Activated T-cell treated with anti-CD3 and anti-CD28 coated beads for 24 hours (primary cell): Measurements from ENCODE around the gene TMEM69.
"Not testable (repeated sequence)": the region's sequence is repeated elsewhere in the genome, so short reads cannot be mapped to it uniquely, and the experiment has no call there.

Source experiments
- DNase-seq: peaks from one replicate; pipeline ENCODE4 v3.0.0-alpha.2; 2020; ENCODE audit warnings: low read depth

TMEM69 gene

DNA sequence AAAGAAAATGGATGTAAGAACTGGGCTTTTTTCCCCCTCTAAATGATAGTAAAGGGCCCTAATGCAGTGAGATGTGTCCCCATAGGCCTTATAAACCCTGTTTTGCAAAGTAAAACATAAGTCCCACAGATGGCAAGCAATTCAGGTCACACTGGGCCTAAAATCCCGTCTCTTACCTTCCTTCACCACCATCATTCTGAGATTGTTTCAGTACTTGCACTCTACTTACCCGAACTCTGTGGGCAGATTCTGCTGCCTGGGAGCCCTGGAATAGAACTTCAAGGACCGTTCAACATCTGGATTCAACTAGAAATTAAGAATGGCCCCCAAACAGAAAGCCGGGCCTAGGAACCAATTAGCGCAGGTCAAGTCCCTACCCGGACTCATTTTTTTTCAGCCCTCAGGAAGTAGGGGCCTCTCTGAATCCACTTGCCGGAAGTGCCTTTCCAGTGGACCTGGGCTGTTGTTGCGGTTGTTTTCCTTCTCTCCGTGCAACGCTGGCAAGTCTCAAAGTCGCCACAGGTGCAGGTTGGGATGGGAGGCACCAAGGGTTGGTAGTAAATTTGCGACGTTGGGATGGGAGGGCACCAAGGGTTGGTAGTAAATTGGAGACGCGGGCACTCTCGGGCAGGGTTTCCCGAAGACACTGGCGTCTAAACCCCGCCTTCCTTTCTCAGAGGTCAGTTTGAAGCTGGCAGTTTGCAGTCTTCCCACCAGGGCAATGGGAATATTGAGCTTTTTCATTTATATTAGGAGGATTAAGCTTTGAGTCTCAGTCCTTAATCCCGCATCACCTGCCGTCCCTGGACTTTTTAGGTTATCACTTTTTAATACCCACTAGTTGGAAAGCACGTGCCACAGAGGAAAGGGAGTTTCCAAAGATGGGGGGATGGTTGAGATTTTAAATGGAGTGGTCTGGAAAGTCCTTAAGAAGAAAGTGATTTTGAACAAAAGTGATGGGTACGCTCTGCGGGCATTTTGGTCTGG, at the start of gene TMEM69:
TMEM69 (plus strand) TSS at position 428 of the 987 bp plus-strand sequence. CDS start 2,888 bp downstream, outside the sequence.
- DNase-seq, result peak; percentile 78

DNA sequence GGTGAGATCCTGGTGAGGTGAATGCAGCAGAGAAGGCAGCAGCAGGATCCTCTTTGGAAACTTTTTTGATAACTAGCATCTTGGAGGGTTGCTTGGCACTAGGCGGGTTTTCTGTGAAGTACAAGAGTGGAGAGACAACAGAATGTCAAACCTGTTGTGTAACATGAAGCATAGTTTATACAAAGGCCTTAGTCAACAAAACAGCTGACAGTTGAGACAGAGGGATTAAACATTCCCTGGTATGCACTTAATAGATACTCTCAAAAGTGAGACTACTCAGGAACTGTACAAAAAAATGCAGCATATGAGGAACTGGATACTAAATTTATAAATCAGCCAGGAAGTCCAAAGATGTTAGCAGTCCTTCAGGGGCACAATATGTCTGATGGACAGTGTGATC, 47.7 kb upstream of the TMEM69 start:
- DNase-seq, result no peak

DNA sequence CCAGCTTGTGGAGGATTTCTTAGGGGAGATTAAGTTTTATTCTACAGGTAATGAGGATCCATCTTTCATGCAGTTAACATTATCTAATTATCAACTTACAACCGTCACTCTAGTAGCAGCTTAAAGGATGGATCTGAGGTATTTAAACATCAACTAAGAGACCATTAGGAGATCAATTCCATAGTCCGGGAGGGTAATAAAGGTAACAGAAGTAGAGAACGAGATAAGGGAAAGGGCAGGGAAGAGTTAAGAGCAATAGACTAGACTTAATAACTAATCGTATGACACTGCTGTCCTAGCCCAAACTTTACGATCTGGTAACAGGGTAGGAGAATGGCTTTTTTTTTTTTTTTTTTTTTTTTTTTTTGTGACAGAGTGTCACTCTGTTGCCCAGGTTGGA, 44.7 kb upstream of the TMEM69 start:
- no peak for DNase-seq

DNA sequence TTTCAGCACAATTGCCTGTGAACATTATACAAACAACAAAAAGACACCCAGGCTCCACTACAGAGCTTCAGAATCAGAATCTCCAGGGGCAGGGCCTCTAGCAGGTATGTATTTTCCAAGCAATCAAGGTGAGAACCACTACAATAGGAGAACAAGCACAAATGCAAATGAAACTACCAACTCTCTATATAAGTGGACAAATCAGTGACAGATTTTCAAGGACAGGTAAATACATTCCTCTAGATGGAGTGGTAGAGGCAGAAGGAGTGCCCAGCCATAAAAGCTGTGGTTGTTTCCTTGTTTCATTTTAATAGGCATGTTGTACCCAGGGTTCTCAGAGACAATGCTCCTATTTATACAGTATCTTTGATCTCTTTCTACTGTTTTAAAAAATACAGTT, 44.0 kb upstream of the TMEM69 start:
- DNase-seq, result no peak

DNA sequence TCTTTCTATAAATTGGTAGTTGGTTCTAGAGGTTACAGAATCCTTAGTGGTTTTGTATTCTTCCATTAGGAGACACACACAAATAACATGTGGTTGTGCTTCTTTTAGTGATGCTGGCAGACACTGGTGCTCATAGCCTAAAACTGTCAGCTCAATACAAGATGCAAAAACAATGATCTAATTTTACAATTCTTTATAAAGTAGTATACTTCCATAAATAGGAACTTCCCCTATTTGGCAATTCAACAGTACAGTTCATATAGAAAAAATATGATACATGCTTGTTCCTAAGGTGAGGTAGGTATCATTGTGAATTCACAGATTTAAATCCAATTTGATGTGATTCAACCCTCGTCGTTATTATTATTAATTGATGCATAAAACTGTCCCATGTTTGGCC, 43.3 kb upstream of the TMEM69 start:
- DNase-seq, result no peak

- DNase-seq, result no peak
Observed at GRCh38 chr1:45647248-45648021, 40.5 kb upstream of the TMEM69 start.

DNA sequence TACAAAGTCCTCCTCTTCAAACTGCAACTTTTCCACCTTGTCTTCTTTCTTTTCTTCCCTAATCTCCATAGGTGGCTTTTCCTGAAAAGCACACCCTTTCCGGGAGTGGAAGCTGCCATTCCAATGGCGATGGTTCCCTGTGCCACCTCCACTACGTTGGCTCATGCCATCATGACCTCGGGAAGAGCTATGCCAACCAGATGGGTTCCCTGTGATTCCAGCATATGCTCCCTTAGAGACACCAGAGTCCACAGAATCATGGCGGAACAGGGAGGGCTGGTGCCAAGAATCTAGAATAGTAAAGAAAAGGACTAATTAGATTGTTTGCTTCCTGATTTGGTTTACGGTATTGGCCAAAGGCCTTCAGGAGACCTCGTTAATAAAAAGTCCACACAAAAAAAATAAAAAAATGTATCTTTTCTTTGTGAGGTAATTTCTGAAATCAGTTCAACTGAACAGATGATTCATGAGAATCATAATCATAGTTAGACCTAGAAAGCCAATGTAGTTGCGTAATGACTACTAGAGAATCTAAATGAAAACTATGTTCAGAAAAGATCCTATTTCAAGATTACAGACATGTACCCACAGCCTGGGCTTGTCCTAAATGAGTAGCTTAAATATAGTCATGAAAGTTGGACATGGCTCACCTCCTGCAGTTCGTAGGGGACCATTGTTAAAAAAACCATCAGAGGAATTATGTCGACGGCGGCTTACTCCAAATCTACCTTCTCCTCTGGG, 33.3 kb upstream of the TMEM69 start:
- no peak for DNase-seq

GRCh38 chr1:45656573-45657226, 31.3 kb upstream of the TMEM69 start:
- DNase-seq, result no peak

- DNase-seq, result no peak
Observed at GRCh38 chr1:45658171-45658570, 29.8 kb upstream of the TMEM69 start.

DNA sequence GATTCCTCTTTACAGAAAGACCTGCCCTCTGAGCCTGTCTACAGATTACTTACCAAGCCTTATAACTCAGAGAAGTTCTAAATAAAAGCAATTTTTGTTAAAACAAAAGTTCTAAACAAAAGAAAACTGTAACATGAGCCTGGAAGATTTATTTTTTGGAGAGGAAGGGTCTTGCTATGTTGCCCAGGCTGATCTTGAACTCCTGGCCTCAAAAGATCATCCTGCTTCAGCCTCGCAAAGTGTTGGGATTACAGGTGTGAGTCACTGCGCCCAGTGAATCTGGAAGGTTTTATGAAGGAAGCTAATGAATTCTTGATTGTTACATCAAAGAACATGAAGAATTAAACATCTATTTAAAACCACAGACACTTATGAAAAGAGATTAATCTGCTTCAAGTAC, 28.8 kb upstream of the TMEM69 start:
- DNase-seq, result no peak

- DNase-seq, result no peak
Observed at GRCh38 chr1:45660336-45660735, 27.6 kb upstream of the TMEM69 start.

DNA sequence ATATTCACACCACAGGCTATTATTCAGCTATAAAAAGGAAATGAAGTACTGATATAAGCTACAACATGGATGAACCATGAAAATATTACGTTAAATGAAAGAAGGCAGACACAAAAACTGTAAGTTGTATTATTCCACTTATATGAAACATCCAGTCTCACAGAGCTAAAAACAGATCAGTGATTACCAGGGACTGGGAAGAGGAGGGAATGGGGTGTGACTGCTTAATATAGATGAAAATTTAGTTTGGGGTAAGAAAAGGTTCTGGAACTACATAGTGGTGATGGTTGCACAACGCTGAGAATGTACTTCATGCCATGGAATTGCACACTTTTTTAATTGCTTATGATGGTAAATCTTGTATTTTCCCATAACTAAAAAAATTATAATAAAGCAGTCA, 21.1 kb upstream of the TMEM69 start:
- DNase-seq, result no peak

DNA sequence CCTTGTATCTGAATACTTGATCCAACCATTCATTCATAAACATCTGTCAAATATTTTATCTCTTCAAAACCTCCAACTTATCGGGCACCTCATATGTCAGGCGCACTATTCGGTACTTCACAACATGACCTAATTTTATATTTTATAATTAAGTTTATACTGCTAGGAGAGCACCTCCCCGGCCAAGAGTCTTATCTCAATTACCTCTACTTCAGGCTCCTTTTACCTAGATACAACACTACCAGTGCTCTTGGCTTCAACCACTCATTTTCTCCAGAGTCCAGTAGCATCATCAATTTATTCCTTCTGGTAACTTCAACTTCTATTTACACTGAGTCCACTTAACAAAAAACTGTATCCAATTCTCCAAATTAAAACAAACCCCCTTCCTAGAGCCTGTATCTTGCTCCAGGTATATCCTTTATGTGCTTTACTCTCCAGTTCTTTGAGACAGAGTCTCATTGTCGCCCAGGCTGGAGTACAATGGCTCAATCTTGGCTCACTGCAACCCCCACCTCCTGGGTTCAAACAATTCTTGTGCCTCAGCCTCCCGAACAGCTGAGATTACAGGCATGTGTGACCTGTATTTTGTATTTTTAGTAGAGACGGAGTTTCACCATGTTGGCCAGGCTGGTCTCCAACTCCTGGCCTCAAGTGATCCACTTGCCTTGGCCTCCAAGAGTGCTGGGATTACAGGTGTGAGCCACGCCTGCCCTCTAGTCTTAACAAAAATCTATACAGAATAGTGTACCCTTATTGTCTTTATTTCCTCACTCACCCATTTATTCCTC, 20.5 kb upstream of the TMEM69 start:
- no peak for DNase-seq

GRCh38 chr1:45668526-45668925, 19.5 kb upstream of the TMEM69 start:
- no peak for DNase-seq

DNA sequence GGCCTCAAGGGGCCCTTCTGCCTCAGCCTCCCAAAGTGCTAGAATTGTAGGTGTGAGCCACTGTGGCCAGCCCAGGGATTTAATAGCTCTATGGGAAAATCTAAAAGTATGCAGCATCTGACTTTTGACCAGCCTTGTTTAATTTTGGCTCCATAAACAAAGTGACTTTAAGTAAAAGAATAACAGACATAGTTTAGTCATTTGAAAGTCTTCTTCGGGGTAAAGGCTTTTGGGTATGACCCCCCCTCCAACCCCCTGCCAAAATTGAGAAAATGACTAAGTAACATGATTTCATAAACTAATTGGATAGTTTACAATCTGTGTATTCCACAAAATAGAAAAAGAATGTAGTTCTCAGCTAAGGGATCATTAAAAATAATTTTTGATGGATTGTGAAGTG, 18.6 kb upstream of the TMEM69 start:
- no peak for DNase-seq

GRCh38 chr1:45669859-45670655, 17.9 kb upstream of the TMEM69 start:
- DNase-seq, result no peak

GRCh38 chr1:45673956-45674355, 14.0 kb upstream of the TMEM69 start:
- no peak for DNase-seq

DNA sequence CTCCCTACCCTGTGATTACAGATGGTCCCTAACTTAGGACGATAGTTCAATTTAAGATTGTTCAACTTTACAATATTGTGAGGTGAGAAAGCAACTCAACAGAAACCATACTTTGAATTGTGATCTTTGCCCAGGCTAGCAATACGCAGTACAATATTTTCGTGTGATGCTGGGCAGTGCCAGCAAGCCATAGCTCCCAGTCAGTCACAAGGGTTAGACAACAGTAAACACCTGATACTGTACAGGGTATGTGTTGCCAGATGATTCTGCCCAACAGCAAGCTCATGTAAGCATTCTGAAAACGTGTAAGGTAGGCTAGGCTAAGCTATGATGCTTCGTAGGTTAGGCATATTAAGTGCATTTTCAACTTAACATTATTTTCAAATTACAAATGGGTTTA, 13.5 kb upstream of the TMEM69 start:
- DNase-seq, result no peak

DNA sequence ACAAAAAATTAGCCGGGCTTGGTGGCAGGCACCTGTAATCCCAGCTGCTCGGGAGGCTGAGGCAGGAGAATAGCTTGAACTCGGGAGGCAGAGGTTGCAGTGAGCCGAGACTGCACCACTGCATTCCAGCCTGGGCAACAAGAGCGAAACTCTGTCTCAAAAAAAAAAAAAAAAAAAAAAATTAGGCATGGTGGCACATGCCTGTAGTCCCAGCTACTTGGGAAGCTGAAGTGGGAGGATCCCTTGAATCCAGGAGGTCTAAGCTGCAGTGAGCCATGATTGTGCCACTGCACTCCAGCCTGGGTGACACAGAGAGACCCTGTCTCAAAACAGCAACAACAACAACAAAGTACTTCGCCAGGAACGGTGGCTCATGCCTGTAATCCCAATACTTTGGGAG, 11.4 kb upstream of the TMEM69 start:
- DNase-seq, result not testable (repeated sequence)

- no peak for DNase-seq
Observed at GRCh38 chr1:45677751-45678245, 10.2 kb upstream of the TMEM69 start.
